K562 (cell line): ENCODE results near the gene WDR81. TPM values are rescaled to one million over a fixed set of nuclear protein-coding genes. Genes with fewer than 3 reads are reported as not detected.

ENCODE experiments used
- ATAC-seq: fragments of 200-7000 bp; cut with Tn5 transposase; 3 replicates; pipeline ENCODE4 v1.9.1; 2020; ENCODE audit warnings: moderate library complexity
- BruUV-seq: library from RNA; stranded (reverse); fragments of 400-500 nt; replicated peaks from 2 replicates; lab custom pipeline; 2021; lab: Mats Ljungman, UMichigan
- CTCF ChIA-PET: fragments of 300-600 bp; formaldehyde crosslinking; extraction: SDS; loops from one replicate; lab custom pipeline; 2021; ENCODE audit warnings: low intra/inter-chr PET ratio; lab: Yijun Ruan, JAX
- POLR2A ChIA-PET: fragments of 300-600, 350-650 bp; sonication (Branson Sonifier 250); formaldehyde crosslinking; extraction: SDS; loops from one replicate; lab custom pipeline; 2021; ENCODE audit warnings: antibody characterized with exemption, inconsistent platforms; lab: Yijun Ruan, JAX
- DNase-seq, 4 experiments: peaks; one replicate each; pipeline versions ENCODE4 v3.0.0 to v3.0.0-alpha.2; 2011 to 2018; ENCODE audit warnings: low spot score in 3 of 4, mixed read lengths in 3 of 4; ENCODE audit errors: extremely low read depth in 1 of 4
- FAIRE-seq: peaks from 2 replicates; lab custom pipeline; 2011; peaks lifted over from hg19 to GRCh38; lab: Jason Lieb, UNC
- H2AFZ ChIP-seq: 2 replicates; pipeline ENCODE4 v1.6.0; 2011; ENCODE audit warnings: low read depth, low read length, control low read depth, inconsistent platforms
- H3K27ac ChIP-seq: fragments of 200-600 bp; 3 replicates; pipeline ENCODE4 v1.8.0; 2011; ENCODE audit warnings: low read depth, mild to moderate bottlenecking, control low read depth, inconsistent platforms, low read length, moderate library complexity, mixed read lengths; ENCODE audit errors: extremely low read depth
- H3K27me3 ChIP-seq, 2 experiments: fragments of 300-600 bp in 1 of 2; 2 replicates in 1 of 2; 3 replicates in 1 of 2; pipeline versions ENCODE4 v1.6.0 to v1.8.0; 2011; ENCODE audit warnings: inconsistent platforms in 2 of 2, low read length in 2 of 2, mild to moderate bottlenecking in 1 of 2, mixed read lengths in 1 of 2, moderate library complexity in 1 of 2; ENCODE audit not compliant: control insufficient read depth in 2 of 2, insufficient read depth in 2 of 2
- H3K36me3 ChIP-seq: fragments of 300-600 bp; 3 replicates; pipeline ENCODE4 v1.8.0; 2011; ENCODE audit warnings: mild to moderate bottlenecking, low read length, inconsistent platforms; ENCODE audit not compliant: control insufficient read depth, insufficient read depth
- H3K4me1 ChIP-seq, 2 experiments: fragments of 200-600 bp in 1 of 2; replicated peaks in 1 of 2; 2 replicates in 1 of 2; 3 replicates in 1 of 2; pipeline versions ENCODE4 v1.5.1 to v1.8.0; 2011; ENCODE audit warnings: inconsistent platforms in 2 of 2, low read length in 2 of 2, mild to moderate bottlenecking in 1 of 2, mixed read lengths in 1 of 2, moderate library complexity in 1 of 2; ENCODE audit not compliant: control insufficient read depth in 2 of 2, insufficient read depth in 2 of 2
- H3K4me2 ChIP-seq: 2 replicates; pipeline ENCODE4 v1.6.1; 2011; ENCODE audit warnings: low read length, control low read depth, inconsistent platforms, mixed read lengths; ENCODE audit not compliant: insufficient read depth
- H3K4me3 ChIP-seq: fragments of 200-600 bp; sonication (generic), shearing (Covaris generic); 2 replicates; pipeline ENCODE4 v1.5.1; 2016; ENCODE audit warnings: control low read depth, inconsistent platforms
- H3K79me2 ChIP-seq: fragments of 200-600 bp; 3 replicates; pipeline ENCODE4 v1.8.0; 2011; ENCODE audit warnings: low read length, inconsistent platforms; ENCODE audit not compliant: control insufficient read depth, insufficient read depth
- H3K9ac ChIP-seq, 2 experiments: 2 replicates each; pipeline versions ENCODE4 v1.6.0 to v1.6.1; 2011; ENCODE audit warnings: low read depth in 2 of 2, low read length in 2 of 2, control low read depth in 1 of 2, inconsistent platforms in 1 of 2, mild to moderate bottlenecking in 1 of 2, mixed read lengths in 1 of 2; ENCODE audit not compliant: insufficient read depth in 1 of 2
- H3K9me1 ChIP-seq: one replicate; pipeline ENCODE4 v1.6.0; 2011; ENCODE audit warnings: inconsistent platforms, mild to moderate bottlenecking, low read length, moderate library complexity; ENCODE audit not compliant: control insufficient read depth, insufficient read depth
- H3K9me3 ChIP-seq: replicated peaks from 2 replicates; pipeline ENCODE4 v1.5.1; 2011; ENCODE audit warnings: low read depth, low read length, inconsistent platforms; ENCODE audit not compliant: control insufficient read depth, insufficient read depth
- H4K20me1 ChIP-seq: replicated peaks from 2 replicates; pipeline ENCODE4 v1.6.1; 2011; ENCODE audit warnings: low read length, inconsistent platforms, mixed read lengths; ENCODE audit not compliant: control insufficient read depth, insufficient read depth
- LEF1 ChIP-seq: fragments of 450-650 bp; IDR thresholded peaks from 2 replicates; pipeline ENCODE4 v1.6.1; 2016; ENCODE audit warnings: mild to moderate bottlenecking
- NEUROD1 ChIP-seq: fragments of 150-350 bp; IDR thresholded peaks from 2 replicates; pipeline ENCODE4 v1.6.1; 2014; ENCODE audit warnings: borderline replicate concordance, low read length, low read depth; ENCODE audit not compliant: partially characterized antibody
- SIN3A ChIP-seq, 2 experiments: fragments of 150-350 bp in 1 of 2; IDR thresholded peaks; 2 replicates each; pipeline ENCODE4 v1.6.1; 2011 to 2016; ENCODE audit warnings: borderline replicate concordance in 2 of 2, low read depth in 2 of 2, low read length in 2 of 2, mild to moderate bottlenecking in 2 of 2, moderate library complexity in 2 of 2; ENCODE audit not compliant: control insufficient read depth in 1 of 2
- SREBF1 ChIP-seq: fragments of 150-350 bp; IDR thresholded peaks from 2 replicates; pipeline ENCODE4 v1.6.1; 2014; ENCODE audit warnings: antibody characterized with exemption, low read depth, low read length, borderline replicate concordance
- TCFL5 ChIP-seq: fragments of 250-450 bp; sonication (Bioruptor Pico); conservative IDR thresholded peaks from 2 replicates; pipeline ENCODE4 v1.6.1; 2021; ENCODE audit warnings: mild to moderate bottlenecking, moderate library complexity, matching md5 sums
- ZFP1 ChIP-seq: fragments of 450-650 bp; formaldehyde crosslinking; IDR thresholded peaks from 2 replicates; pipeline ENCODE4 v1.4.0; 2020; ENCODE audit warnings: mild to moderate bottlenecking, mixed read lengths
- ZNF124 ChIP-seq: sonication (generic); formaldehyde crosslinking; IDR thresholded peaks from 2 replicates; pipeline ENCODE4 v1.8.1; 2022; ENCODE audit warnings: missing genetic modification reagents
- ZNF165 ChIP-seq: fragments of 250-450 bp; sonication (Bioruptor Pico); IDR thresholded peaks from 2 replicates; pipeline ENCODE4 v1.4.0; 2020; ENCODE audit warnings: borderline replicate concordance
- ZNF311 ChIP-seq: fragments of 250-450 bp; sonication (Bioruptor Pico); IDR thresholded peaks from 2 replicates; pipeline ENCODE4 v1.4.0; 2020; ENCODE audit warnings: mild to moderate bottlenecking, moderate library complexity
- ZNF766 ChIP-seq: fragments of 200-800 bp; sonication (Bioruptor generic); conservative IDR thresholded peaks from 2 replicates; pipeline ENCODE4 v1.6.1; 2016; ENCODE audit warnings: missing genetic modification characterization, missing compliant biosample characterization
- ZNF780A ChIP-seq: fragments of 250-450 bp; sonication (Bioruptor Pico); IDR thresholded peaks from 2 replicates; pipeline ENCODE4 v1.5.0; 2021; ENCODE audit warnings: mild to moderate bottlenecking
- WGBS: fragments of 100-300 bp; shearing (Covaris generic); methylation state at CpG from one replicate; pipeline ENCODE4 v1.1.6; 2016; ENCODE audit warnings: low coverage, mixed read lengths; ENCODE audit not compliant: insufficient coverage; ENCODE audit errors: missing lambda C conversion rate; 5-methylcytosine and 5-hydroxymethylcytosine counted together
- in situ Hi-C: fragments of 300-500 bp; cut with MboI; formaldehyde crosslinking; loops from 4 replicates; pipeline ENCODE4 v1.15.0; 2018; ENCODE audit warnings: inconsistent platforms, mixed read lengths
- intact Hi-C: fragments of 100-400 bp; cut with micrococcal nuclease; formaldehyde crosslinking; loops from 2 replicates; pipeline ENCODE4 v1.14.2; 2022
- polyA plus RNA-seq, 8 experiments: library from polyadenylated mRNA; depleted of rRNA in 4 of 8; stranded (reverse) in 5 of 8; unstranded in 3 of 8; fragments of >200 nt; fragmentation: Nextera tagmentation in 2 of 8; fragmentation: Illumina TruSeq in 1 of 8; extraction: Ambion mirVana in 2 of 8; extraction: Trizol in 1 of 8; gene quantifications; 2 replicates each; pipeline versions ENCODE4 v1.2.1 to v1.2.3, GENCODE V29; 2011 to 2014; ENCODE audit warnings: inconsistent platforms in 1 of 8, missing spikeins in 1 of 8
- total RNA-seq, 7 experiments: library from RNA; depleted of rRNA in 6 of 7; stranded (reverse); fragments of >200 nt in 6 of 7; fragmentation: Illumina TruSeq in 2 of 7; extraction: Trizol in 2 of 7; gene quantifications; 2 replicates each; pipeline versions ENCODE4 v1.2.1 to v1.2.3, GENCODE V29; 2011 to 2021; ENCODE audit warnings: low replicate concordance in 1 of 7
- TF ChIP-seq, protein P1 (sequence below): fragments of 450-650 bp; formaldehyde crosslinking; IDR thresholded peaks from 2 replicates; pipeline ENCODE4 v1.4.0; 2022; ENCODE audit warnings: missing genetic modification characterization
- TF ChIP-seq, protein P2 (sequence below): sonication (generic); formaldehyde crosslinking; IDR thresholded peaks from 2 replicates; pipeline ENCODE4 v1.8.1; 2022; ENCODE audit warnings: missing genetic modification reagents
- TF ChIP-seq, protein P3 (sequence below): sonication (generic); formaldehyde crosslinking; IDR thresholded peaks from 2 replicates; pipeline ENCODE4 v1.8.0; 2023; ENCODE audit warnings: mild to moderate bottlenecking, missing genetic modification reagents
- TF ChIP-seq, protein P4 (sequence below): sonication (generic); formaldehyde crosslinking; IDR thresholded peaks from 2 replicates; pipeline ENCODE4 v1.8.1; 2023; ENCODE audit warnings: mild to moderate bottlenecking, missing genetic modification reagents

The WDR81 gene
- total and polyA plus RNA-seq, 9 of the 15 experiments (the other 6 are each of a cell fraction or from before 2014, with no cell fraction given) = 0.01 to 17.1 (median 3.3) TPM

DNA sequence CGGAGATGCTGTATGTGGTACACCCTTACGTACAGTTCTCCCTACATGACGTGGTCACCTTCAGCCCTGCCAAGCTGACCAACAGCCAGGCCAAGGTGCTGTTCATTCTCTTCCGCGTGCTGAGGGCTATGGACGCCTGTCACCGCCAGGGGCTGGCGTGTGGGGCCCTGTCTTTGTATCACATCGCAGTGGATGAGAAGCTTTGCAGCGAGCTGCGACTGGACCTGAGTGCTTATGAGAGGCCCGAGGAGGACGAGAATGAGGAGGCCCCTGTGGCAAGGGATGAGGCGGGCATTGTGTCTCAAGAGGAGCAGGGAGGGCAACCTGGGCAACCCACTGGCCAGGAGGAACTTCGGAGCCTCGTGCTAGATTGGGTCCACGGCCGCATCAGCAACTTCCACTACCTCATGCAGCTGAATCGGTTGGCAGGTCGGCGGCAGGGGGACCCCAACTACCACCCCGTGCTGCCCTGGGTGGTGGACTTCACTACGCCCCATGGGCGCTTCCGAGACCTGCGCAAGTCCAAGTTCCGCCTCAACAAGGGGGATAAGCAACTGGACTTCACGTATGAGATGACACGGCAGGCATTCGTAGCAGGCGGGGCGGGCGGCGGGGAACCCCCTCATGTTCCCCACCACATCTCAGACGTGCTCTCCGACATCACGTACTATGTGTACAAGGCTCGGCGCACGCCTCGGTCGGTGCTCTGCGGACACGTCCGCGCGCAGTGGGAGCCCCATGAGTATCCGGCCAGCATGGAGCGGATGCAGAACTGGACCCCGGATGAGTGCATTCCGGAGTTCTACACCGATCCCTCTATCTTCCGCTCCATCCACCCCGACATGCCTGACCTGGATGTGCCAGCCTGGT, 1.4 kb downstream of the WDR81 start:
- no peaks in the 10 kb centered on the region for H4K20me1 ChIP-seq
- no peak overlapping the region for H3K27ac ChIP-seq
- H2AFZ ChIP-seq = no peak overlapping the region
- no peaks in the 10 kb centered on the region for H3K9me3 ChIP-seq
- H3K4me3 ChIP-seq = peak overlapping the region; percentile 67; the same call in 1 of the 2 replicates
- H3K36me3 ChIP-seq = peaks cover 7% of the 10 kb centered on the region; the same call in 1 of the 3 replicates
- DNase-seq (no peak), FAIRE-seq (no peak), ATAC-seq (no peak)
- intact Hi-C loops = no loop called here
- WGBS = 93% methylated on average over 30 of the region's 54 CpGs
- ChIA-PET CTCF (no interaction called here), POLR2A (interaction anchor here (0.8 to 4.4 kb wide), 3 partner anchors 9 to 52 kb away, joined by 3 to 25 read pairs (median 4); no protein-coding TSS in a partner anchor)
- H3K9me1 ChIP-seq = no peaks in the 10 kb centered on the region
- peak overlapping the region; percentile 80 for H3K4me2 ChIP-seq
- H3K4me1 ChIP-seq = peaks cover 25 to 67% of the 10 kb centered on the region in 2 experiments
- H3K9ac ChIP-seq = peak overlapping the region in 1 of 2 experiments; percentile 92; a peak in 2 of 4 replicates
- H3K79me2 ChIP-seq = peaks cover 11% of the 10 kb centered on the region; the same call in 2 of the 3 replicates
- TSS peak; percentile 32 for BruUV-seq
- in situ Hi-C loops = no loop called here
- no peaks in the 10 kb centered on the region for H3K27me3 ChIP-seq
- no peak for TF ChIP-seq NEUROD1
- TF ChIP-seq SIN3A (IDR thresholded peaks at IDR 0.05; ENCODE audit: borderline replicate concordance in 2 of 2, control insufficient read depth in 1 of 2, low read depth in 2 of 2, low read length in 2 of 2) = no peak
- TF ChIP-seq LEF1 = no peak
- no peak for TF ChIP-seq ZNF311
- no peak for TF ChIP-seq ZNF780A (CRISPR knock-in tag)
- TF ChIP-seq TCFL5 (CRISPR knock-in tag) = no peak
- TF ChIP-seq SREBF1 = no peak
- TF ChIP-seq, protein P1, sequence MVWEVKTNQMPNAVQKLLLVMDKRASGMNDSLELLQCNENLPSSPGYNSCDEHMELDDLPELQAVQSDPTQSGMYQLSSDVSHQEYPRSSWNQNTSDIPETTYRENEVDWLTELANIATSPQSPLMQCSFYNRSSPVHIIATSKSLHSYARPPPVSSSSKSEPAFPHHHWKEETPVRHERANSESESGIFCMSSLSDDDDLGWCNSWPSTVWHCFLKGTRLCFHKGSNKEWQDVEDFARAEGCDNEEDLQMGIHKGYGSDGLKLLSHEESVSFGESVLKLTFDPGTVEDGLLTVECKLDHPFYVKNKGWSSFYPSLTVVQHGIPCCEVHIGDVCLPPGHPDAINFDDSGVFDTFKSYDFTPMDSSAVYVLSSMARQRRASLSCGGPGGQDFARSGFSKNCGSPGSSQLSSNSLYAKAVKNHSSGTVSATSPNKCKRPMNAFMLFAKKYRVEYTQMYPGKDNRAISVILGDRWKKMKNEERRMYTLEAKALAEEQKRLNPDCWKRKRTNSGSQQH = no peak
- no peak for TF ChIP-seq ZNF766 (CRISPR knock-in tag)
- TF ChIP-seq, protein P2, sequence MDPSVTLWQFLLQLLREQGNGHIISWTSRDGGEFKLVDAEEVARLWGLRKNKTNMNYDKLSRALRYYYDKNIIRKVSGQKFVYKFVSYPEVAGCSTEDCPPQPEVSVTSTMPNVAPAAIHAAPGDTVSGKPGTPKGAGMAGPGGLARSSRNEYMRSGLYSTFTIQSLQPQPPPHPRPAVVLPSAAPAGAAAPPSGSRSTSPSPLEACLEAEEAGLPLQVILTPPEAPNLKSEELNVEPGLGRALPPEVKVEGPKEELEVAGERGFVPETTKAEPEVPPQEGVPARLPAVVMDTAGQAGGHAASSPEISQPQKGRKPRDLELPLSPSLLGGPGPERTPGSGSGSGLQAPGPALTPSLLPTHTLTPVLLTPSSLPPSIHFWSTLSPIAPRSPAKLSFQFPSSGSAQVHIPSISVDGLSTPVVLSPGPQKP (CRISPR knock-in tag) = no peak
- TF ChIP-seq ZNF165 (CRISPR knock-in tag) = no peak
- TF ChIP-seq ZNF124 (CRISPR knock-in tag) = no peak
- no peak for TF ChIP-seq ZFP1 (CRISPR knock-in tag)
- TF ChIP-seq, protein P3, sequence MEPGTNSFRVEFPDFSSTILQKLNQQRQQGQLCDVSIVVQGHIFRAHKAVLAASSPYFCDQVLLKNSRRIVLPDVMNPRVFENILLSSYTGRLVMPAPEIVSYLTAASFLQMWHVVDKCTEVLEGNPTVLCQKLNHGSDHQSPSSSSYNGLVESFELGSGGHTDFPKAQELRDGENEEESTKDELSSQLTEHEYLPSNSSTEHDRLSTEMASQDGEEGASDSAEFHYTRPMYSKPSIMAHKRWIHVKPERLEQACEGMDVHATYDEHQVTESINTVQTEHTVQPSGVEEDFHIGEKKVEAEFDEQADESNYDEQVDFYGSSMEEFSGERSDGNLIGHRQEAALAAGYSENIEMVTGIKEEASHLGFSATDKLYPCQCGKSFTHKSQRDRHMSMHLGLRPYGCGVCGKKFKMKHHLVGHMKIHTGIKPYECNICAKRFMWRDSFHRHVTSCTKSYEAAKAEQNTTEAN (CRISPR knock-in tag) = no peak
- TF ChIP-seq, protein P4, sequence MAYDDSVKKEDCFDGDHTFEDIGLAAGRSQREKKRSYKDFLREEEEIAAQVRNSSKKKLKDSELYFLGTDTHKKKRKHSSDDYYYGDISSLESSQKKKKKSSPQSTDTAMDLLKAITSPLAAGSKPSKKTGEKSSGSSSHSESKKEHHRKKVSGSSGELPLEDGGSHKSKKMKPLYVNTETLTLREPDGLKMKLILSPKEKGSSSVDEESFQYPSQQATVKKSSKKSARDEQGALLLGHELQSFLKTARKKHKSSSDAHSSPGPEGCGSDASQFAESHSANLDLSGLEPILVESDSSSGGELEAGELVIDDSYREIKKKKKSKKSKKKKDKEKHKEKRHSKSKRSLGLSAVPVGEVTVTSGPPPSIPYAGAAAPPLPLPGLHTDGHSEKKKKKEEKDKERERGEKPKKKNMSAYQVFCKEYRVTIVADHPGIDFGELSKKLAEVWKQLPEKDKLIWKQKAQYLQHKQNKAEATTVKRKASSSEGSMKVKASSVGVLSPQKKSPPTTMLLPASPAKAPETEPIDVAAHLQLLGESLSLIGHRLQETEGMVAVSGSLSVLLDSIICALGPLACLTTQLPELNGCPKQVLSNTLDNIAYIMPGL = no peak
